H1 (cell line): ENCODE measurements around the gene TBX2. TPM values are rescaled to one million over a fixed set of nuclear protein-coding genes. Genes with fewer than 3 reads are reported as not detected.

Source experiments
- EP300 ChIP-seq, 2 experiments: IDR thresholded peaks; 1 replicate in 1 of 2; 2 replicates in 1 of 2; pipeline ENCODE4 v1.6.1; 2011 to 2012; ENCODE audit warnings: low read depth in 2 of 2, low read length in 2 of 2, mild to moderate bottlenecking in 2 of 2, borderline replicate concordance in 1 of 2, inconsistent platforms in 1 of 2, moderate library complexity in 1 of 2
- GTF2F1 ChIP-seq: IDR thresholded peaks from 2 replicates; pipeline ENCODE4 v1.6.1; 2012; ENCODE audit warnings: low read depth, low read length, improper control_type of control experiment, borderline replicate concordance
- SAP30 ChIP-seq: fragments of 300-600 bp; sonication (generic); IDR thresholded peaks from 2 replicates; pipeline ENCODE4 v1.7.1; 2012; ENCODE audit warnings: low read length, moderate library complexity, mild to moderate bottlenecking, inconsistent platforms; ENCODE audit not compliant: insufficient read depth, insufficient replicate concordance
- YY1 ChIP-seq: IDR thresholded peaks from 2 replicates; pipeline ENCODE4 v1.6.1; 2011; ENCODE audit warnings: low read depth, mild to moderate bottlenecking, low read length
- polyA plus RNA-seq, 7 experiments: library from polyadenylated mRNA; depleted of rRNA in 3 of 7; stranded (reverse) in 5 of 7; unstranded in 2 of 7; fragments of >200 nt in 5 of 7; fragments of 200-250 nt in 2 of 7; gene quantifications; 1 replicate in 5 of 7; 2 replicates in 1 of 7; 4 replicates in 1 of 7; pipeline versions ENCODE4 v1.2.1 to v1.2.3, GENCODE V29; 2011 to 2013; ENCODE audit warnings: missing spikeins in 2 of 7, mixed read lengths in 2 of 7
- total RNA-seq: library from RNA; stranded (reverse); fragmentation: NEBNext Ultra II Directional; extraction: Animal tissue kit (Norgen Biotek cat#: 25700); gene quantifications from 2 replicates; pipeline ENCODE4 v1.2.1, GENCODE V29; 2021

Gene TBX2
- total and polyA plus RNA-seq, 2 of the 8 experiments (the other 6 are each of a cell fraction or from before 2014, with no cell fraction given): not detected

- TF ChIP-seq EP300 (IDR thresholded peaks at IDR 0.05; ENCODE audit: borderline replicate concordance in 1 of 2, low read depth in 2 of 2, low read length in 2 of 2) (no peak), YY1 (no peak), GTF2F1 (no peak), SAP30 (no peak)
Measured at GRCh38 chr17:61442136-61442775, 42.6 kb downstream of the TBX2 start (continued).
